Measurements from ENCODE around the gene DPY19L1.

GRCh38 chr7:35029311-35029710 lies 8.0 kb downstream of the DPY19L1 start:
- TF ChIP-seq POLR2A (IDR thresholded peaks at IDR 0.05; ENCODE audit: low read length) (no peak), GATA1 (IDR thresholded peaks at IDR 0.05; ENCODE audit: low read depth, low read length) (no peak)
